Activated CD8-positive, alpha-beta T cell treated with anti-CD3 and anti-CD28 coated beads for 36 hours (primary cell): ENCODE results near the gene TAT. TPM values are rescaled to one million over a fixed set of nuclear protein-coding genes. Genes with fewer than 3 reads are reported as not detected.

ENCODE experiments used
- ATAC-seq: fragments of 200-7000 bp; cut with Tn5 transposase; one replicate; pipeline ENCODE4 v1.10.0; 2021; ENCODE audit warnings: mild to moderate bottlenecking, moderate library complexity
- CTCF ChIA-PET: fragments of 350-600 bp; sonication (Branson Sonifier 250); formaldehyde crosslinking; loops from one replicate; lab custom pipeline; 2021; ENCODE audit warnings: antibody characterized with exemption; lab: Charles Lee
- POLR2A ChIA-PET: fragments of 350-600 bp; sonication (Branson Sonifier 250); formaldehyde crosslinking; loops from one replicate; lab custom pipeline; 2021; ENCODE audit warnings: antibody characterized with exemption; lab: Charles Lee
- DNase-seq: peaks from one replicate; pipeline ENCODE4 v3.0.0-alpha.2; 2020
- H3K27ac Mint-ChIP-seq: one replicate; pipeline ENCODE4 v1.8.0; 2021; ENCODE audit warnings: mild to moderate bottlenecking, mixed read lengths
- H3K27me3 Mint-ChIP-seq: one replicate; pipeline ENCODE4 v1.8.0; 2021; ENCODE audit warnings: mixed read lengths
- H3K36me3 Mint-ChIP-seq: one replicate; pipeline ENCODE4 v1.8.0; 2021; ENCODE audit warnings: low read depth, mixed read lengths
- H3K4me1 Mint-ChIP-seq: one replicate; pipeline ENCODE4 v1.8.0; 2021; ENCODE audit warnings: low read depth, mixed read lengths
- H3K4me3 Mint-ChIP-seq: one replicate; pipeline ENCODE4 v1.8.0; 2021; ENCODE audit warnings: mild to moderate bottlenecking, moderate library complexity, mixed read lengths
- H3K9me3 Mint-ChIP-seq: one replicate; pipeline ENCODE4 v1.8.0; 2021; ENCODE audit warnings: mixed read lengths
- intact Hi-C: fragments of 100-400 bp; cut with micrococcal nuclease; formaldehyde crosslinking; loops from one replicate; pipeline ENCODE4 v1.10.0; 2022
- total RNA-seq, 2 experiments: library from RNA; stranded (reverse); gene quantifications; one replicate each; pipeline ENCODE4 v1.2.3, GENCODE V29; 2021
- TF ChIP-seq, protein P1 (sequence below): fragments of 200-600 bp; IDR thresholded peaks from one replicate; pipeline ENCODE4 v1.8.0; 2022; ENCODE audit warnings: antibody characterized with exemption, mild to moderate bottlenecking

The TAT gene
- total RNA-seq, 2 experiments from 2014 or later = not detected

DNA sequence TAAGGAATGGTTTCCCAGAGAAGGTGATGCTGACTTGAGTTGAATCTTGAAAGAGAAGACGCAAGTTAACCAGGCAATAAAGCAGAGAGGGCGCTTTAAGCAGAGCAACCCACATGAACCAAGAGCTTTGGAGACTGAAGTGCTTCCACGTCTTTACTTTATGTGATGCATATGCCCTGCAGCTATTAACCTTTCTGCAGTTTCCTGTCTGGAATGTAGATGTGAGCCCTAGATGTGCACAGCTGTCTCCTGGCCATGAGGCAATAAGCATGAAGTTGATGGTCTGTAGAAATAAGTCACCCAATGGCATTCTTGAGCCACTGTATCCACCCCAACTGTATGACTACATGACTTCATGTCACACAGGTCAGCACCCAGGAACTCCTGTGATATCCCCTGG is 56.3 kb downstream of the TAT start:
- no peaks in the 10 kb centered on the region for H3K36me3 Mint-ChIP-seq
- no peaks in the 10 kb centered on the region for H3K4me1 Mint-ChIP-seq
- H3K4me3 Mint-ChIP-seq = no peak overlapping the region
- POLR2A ChIA-PET = no interaction called here
- intact Hi-C loops = no loop called here
- TF ChIP-seq, protein P1, sequence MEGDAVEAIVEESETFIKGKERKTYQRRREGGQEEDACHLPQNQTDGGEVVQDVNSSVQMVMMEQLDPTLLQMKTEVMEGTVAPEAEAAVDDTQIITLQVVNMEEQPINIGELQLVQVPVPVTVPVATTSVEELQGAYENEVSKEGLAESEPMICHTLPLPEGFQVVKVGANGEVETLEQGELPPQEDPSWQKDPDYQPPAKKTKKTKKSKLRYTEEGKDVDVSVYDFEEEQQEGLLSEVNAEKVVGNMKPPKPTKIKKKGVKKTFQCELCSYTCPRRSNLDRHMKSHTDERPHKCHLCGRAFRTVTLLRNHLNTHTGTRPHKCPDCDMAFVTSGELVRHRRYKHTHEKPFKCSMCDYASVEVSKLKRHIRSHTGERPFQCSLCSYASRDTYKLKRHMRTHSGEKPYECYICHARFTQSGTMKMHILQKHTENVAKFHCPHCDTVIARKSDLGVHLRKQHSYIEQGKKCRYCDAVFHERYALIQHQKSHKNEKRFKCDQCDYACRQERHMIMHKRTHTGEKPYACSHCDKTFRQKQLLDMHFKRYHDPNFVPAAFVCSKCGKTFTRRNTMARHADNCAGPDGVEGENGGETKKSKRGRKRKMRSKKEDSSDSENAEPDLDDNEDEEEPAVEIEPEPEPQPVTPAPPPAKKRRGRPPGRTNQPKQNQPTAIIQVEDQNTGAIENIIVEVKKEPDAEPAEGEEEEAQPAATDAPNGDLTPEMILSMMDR = no peak
- no peak overlapping the region for H3K27ac Mint-ChIP-seq
- no peaks in the 10 kb centered on the region for H3K9me3 Mint-ChIP-seq
- CTCF ChIA-PET = interaction anchor here (0.7 to 1.9 kb wide), 3 partner anchors 81 to 108 kb away, joined by 3 to 7 read pairs (median 6); no protein-coding TSS in a partner anchor
- peaks cover 9% of the 10 kb centered on the region for H3K27me3 Mint-ChIP-seq
- no peak for ATAC-seq
- DNase-seq = no peak

Other genes starting within 250 kb of the TAT start
- not detected for gene CALB2, start 218.4 kb downstream of the TAT start, total RNA-seq
- gene TLE7, start 135.0 kb downstream of the TAT start, total RNA-seq = not detected
- 10 to 100 TPM; 10.4 to 11.1 TPM for gene ZNF23, start 114.8 kb downstream of the TAT start, total RNA-seq
- gene ZNF19, start 87.8 kb downstream of the TAT start, total RNA-seq = 1 to 10 TPM; 3.9 to 4.1 TPM
- under 1 TPM in 1 of 2 experiments, not detected in 1; 0.16 TPM for gene CHST4, start 50.7 kb downstream of the TAT start, total RNA-seq
- gene MARVELD3, start 49.1 kb upstream of the TAT start, total RNA-seq = not detected
- gene PHLPP2, start 147.6 kb upstream of the TAT start, total RNA-seq = 1 to 10 TPM; 7.2 to 7.4 TPM
- 10 to 100 TPM; 53.9 to 57.4 TPM for gene AP1G1, start 231.7 kb upstream of the TAT start, total RNA-seq